Thoracic aorta (tissue), 2 donors: ENCODE data around the gene PINK1. TPM values are rescaled to one million over a fixed set of nuclear protein-coding genes. Genes with fewer than 3 reads are reported as not detected.

Experiments
- ATAC-seq: fragments of 150-250 bp; one replicate; pipeline ENCODE4 v1.8.0; 2017; ENCODE audit warnings: low read depth; ENCODE audit not compliant: insufficient number of reproducible peaks, low FRiP score
- DNase-seq: peaks from one replicate; pipeline ENCODE4 v3.0.0-alpha.2; 2020; ENCODE audit warnings: low spot score
- H3K27ac ChIP-seq, 2 donors: fragments of 200-600 bp; sonication (generic); 1 replicate in 1 of 2; 2 replicates in 1 of 2; pipeline ENCODE4 v1.5.1; 2016; ENCODE audit warnings: mild to moderate bottlenecking in 2 of 2, moderate library complexity in 2 of 2
- H3K27me3 ChIP-seq: fragments of 200-600 bp; sonication (generic); replicated peaks from 2 replicates; pipeline ENCODE4 v1.6.0; 2016; ENCODE audit warnings: mild to moderate bottlenecking; ENCODE audit not compliant: insufficient read depth
- H3K36me3 ChIP-seq: fragments of 200-600 bp; sonication (generic); one replicate; pipeline ENCODE4 v1.5.1; 2016
- H3K4me1 ChIP-seq, 2 donors: fragments of 200-600 bp; sonication (generic); 1 replicate in 1 of 2; 2 replicates in 1 of 2; pipeline versions ENCODE4 v1.5.1 to v1.6.0; 2016; ENCODE audit warnings: low read depth in 2 of 2, mild to moderate bottlenecking in 1 of 2; ENCODE audit not compliant: control insufficient read depth in 1 of 2
- H3K4me3 ChIP-seq: fragments of 200-600 bp; sonication (generic); 2 replicates; pipeline ENCODE4 v1.5.1; 2016; ENCODE audit warnings: mild to moderate bottlenecking
- H3K9me3 ChIP-seq: fragments of 200-600 bp; sonication (generic); 2 replicates; pipeline ENCODE4 v1.5.1; 2016
- total RNA-seq, 2 donors: library from RNA; depleted of rRNA; stranded (reverse); fragments of >200 nt; gene quantifications; one replicate each; pipeline versions ENCODE4 v1.1.0 to v1.2.3, GENCODE V29; 2016
- TF ChIP-seq, protein P1 (sequence below): fragments of 200-600 bp; sonication (generic); IDR thresholded peaks from one replicate; pipeline ENCODE4 v1.5.1; 2019; ENCODE audit warnings: antibody characterized with exemption

Gene PINK1
- total RNA-seq, 2 donors from 2014 or later, result 88.4 to 140 TPM

GRCh38 chr1:20618550-20618949, 14.7 kb upstream of the PINK1 start:
- Histone ChIP-seq H3K27ac (no peak overlapping the region), H3K4me3 (no peak overlapping the region), H3K9me3 (no peaks in the 10 kb centered on the region), H3K36me3 (no peaks in the 10 kb centered on the region), H3K4me1 (peaks cover 0 to 22% of the 10 kb centered on the region in 2 donors), H3K27me3 (no peaks in the 10 kb centered on the region)
- TF ChIP-seq, protein P1, sequence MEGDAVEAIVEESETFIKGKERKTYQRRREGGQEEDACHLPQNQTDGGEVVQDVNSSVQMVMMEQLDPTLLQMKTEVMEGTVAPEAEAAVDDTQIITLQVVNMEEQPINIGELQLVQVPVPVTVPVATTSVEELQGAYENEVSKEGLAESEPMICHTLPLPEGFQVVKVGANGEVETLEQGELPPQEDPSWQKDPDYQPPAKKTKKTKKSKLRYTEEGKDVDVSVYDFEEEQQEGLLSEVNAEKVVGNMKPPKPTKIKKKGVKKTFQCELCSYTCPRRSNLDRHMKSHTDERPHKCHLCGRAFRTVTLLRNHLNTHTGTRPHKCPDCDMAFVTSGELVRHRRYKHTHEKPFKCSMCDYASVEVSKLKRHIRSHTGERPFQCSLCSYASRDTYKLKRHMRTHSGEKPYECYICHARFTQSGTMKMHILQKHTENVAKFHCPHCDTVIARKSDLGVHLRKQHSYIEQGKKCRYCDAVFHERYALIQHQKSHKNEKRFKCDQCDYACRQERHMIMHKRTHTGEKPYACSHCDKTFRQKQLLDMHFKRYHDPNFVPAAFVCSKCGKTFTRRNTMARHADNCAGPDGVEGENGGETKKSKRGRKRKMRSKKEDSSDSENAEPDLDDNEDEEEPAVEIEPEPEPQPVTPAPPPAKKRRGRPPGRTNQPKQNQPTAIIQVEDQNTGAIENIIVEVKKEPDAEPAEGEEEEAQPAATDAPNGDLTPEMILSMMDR, result no peak
- no peak for DNase-seq
- ATAC-seq, result no peak

- no peak overlapping the region for H3K27ac ChIP-seq
- ATAC-seq (no peak), DNase-seq (no peak)
- H3K4me3 ChIP-seq, result no peak overlapping the region
- H3K4me1 ChIP-seq, result peaks cover 0 to 16% of the 10 kb centered on the region in 2 donors
- H3K27me3 ChIP-seq, result peaks cover 5% of the 10 kb centered on the region
- TF ChIP-seq, protein P1, result no peak
- no peaks in the 10 kb centered on the region for H3K9me3 ChIP-seq
- no peaks in the 10 kb centered on the region for H3K36me3 ChIP-seq
Observed at GRCh38 chr1:20619999-20620398, 13.3 kb upstream of the PINK1 start.

- H3K4me3 ChIP-seq, result no peak overlapping the region
- no peak for ATAC-seq
- H3K36me3 ChIP-seq, result no peaks in the 10 kb centered on the region
- DNase-seq, result no peak
- TF ChIP-seq, protein P1, result no peak
- H3K4me1 ChIP-seq, result peaks cover 0 to 11% of the 10 kb centered on the region in 2 donors
- H3K27ac ChIP-seq, result no peak overlapping the region
- H3K27me3 ChIP-seq, result peaks cover 5% of the 10 kb centered on the region
- no peaks in the 10 kb centered on the region for H3K9me3 ChIP-seq
Observed at GRCh38 chr1:20621012-20621411, 12.2 kb upstream of the PINK1 start.

GRCh38 chr1:20624709-20625108, 8.5 kb upstream of the PINK1 start:
- Histone ChIP-seq H3K9me3 (no peaks in the 10 kb centered on the region), H3K4me1 (no peaks in the 10 kb centered on the region), H3K36me3 (no peaks in the 10 kb centered on the region), H3K27me3 (peaks cover 5% of the 10 kb centered on the region), H3K4me3 (no peak overlapping the region), H3K27ac (no peak overlapping the region)
- TF ChIP-seq, protein P1, result no peak
- no peak for ATAC-seq
- no peak for DNase-seq

DNA sequence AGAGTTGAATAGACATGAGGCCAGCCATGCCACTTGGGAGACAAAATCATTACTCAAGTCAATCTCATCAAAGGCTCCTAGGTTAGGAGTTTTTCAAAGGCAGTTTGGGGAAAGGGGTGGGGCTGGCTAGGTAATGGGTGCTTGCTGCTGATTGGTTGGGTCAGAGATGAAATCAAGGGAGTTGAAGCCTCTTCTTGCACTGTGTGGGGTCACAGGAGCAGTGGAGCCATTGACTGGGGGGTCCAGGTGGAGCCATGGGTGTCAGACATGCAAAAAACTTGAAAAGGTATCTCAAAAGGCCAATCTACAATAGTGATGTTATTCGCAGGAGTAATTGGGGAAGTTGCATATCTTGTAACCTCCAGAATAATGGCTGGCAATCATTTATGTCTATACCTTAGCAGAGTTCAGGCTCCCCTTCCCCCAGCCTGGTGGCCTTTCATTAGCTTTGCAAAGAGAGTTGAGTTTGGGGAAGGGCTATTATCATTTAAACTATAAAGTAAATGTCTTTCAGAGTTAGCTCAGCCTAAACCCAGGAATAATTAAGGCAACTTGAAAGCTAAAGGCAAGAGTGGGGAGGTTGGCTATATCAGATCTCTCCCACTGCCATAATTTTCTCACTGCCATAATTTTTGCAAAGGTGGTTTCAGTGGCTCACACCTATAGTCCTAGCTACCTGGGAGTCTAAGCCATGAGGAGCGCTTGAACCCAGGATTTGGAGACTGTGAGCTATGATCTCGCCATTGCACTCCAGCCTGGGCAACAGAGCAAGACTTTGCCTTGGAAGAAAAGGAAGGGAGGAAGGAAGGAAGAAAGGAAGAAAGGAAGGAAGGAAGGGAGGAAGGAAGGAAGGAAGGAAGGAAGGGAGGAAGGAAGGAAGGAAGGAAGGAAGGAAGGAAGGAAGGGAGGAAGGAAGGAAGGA, 7.8 kb upstream of the PINK1 start:
- H3K27ac ChIP-seq, result no peak overlapping the region
- DNase-seq (no peak), ATAC-seq (no peak)
- TF ChIP-seq, protein P1, result no peak
- no peaks in the 10 kb centered on the region for H3K9me3 ChIP-seq
- peaks cover 5% of the 10 kb centered on the region for H3K27me3 ChIP-seq
- H3K4me3 ChIP-seq, result no peak overlapping the region
- no peaks in the 10 kb centered on the region for H3K36me3 ChIP-seq
- H3K4me1 ChIP-seq, result no peaks in the 10 kb centered on the region
